Endothelial cell of umbilical vein (primary cell): Measurements from ENCODE around the gene HEATR5B. TPM values are rescaled to one million over a fixed set of nuclear protein-coding genes. Genes with fewer than 3 reads are reported as not detected.

Experiments
- BruUV-seq: library from RNA; stranded (reverse); fragments of 400-500 nt; replicated peaks from 2 replicates; lab custom pipeline; 2021; lab: Mats Ljungman, UMichigan
- CTCF ChIA-PET: fragments of 300-600, 350-600 bp; sonication (Branson Sonifier 250); formaldehyde crosslinking; loops from one replicate; lab custom pipeline; 2021; ENCODE audit warnings: antibody characterized with exemption, inconsistent platforms; lab: Charles Lee
- POLR2A ChIA-PET: fragments of 300-600, 350-600 bp; sonication (Branson Sonifier 250); formaldehyde crosslinking; loops from one replicate; lab custom pipeline; 2021; ENCODE audit warnings: antibody characterized with exemption, inconsistent platforms; lab: Charles Lee
- DNase-seq: peaks from one replicate; pipeline ENCODE4 v3.0.0-alpha.2; 2011; ENCODE audit warnings: low read depth, low spot score
- FAIRE-seq: peaks from 2 replicates; lab custom pipeline; 2011; peaks lifted over from hg19 to GRCh38; lab: Jason Lieb, UNC
- H2AFZ ChIP-seq: 2 replicates; pipeline ENCODE4 v1.6.0; 2012; ENCODE audit warnings: low read depth, low read length, control low read depth, inconsistent platforms
- H3K27ac ChIP-seq: 2 replicates; pipeline ENCODE4 v1.5.1; 2011; ENCODE audit warnings: low read depth, mild to moderate bottlenecking, control low read depth, low read length, moderate library complexity; ENCODE audit not compliant: insufficient read depth
- H3K27me3 ChIP-seq, 2 experiments: 2 replicates each; pipeline versions ENCODE4 v1.6.0 to v1.6.1; 2011; ENCODE audit warnings: low read length in 2 of 2, mixed read lengths in 1 of 2; ENCODE audit not compliant: control insufficient read depth in 2 of 2, insufficient read depth in 2 of 2
- H3K36me3 ChIP-seq, 2 experiments: 2 replicates in 1 of 2; 3 replicates in 1 of 2; pipeline ENCODE4 v1.5.1; 2011; ENCODE audit warnings: low read length in 2 of 2, mild to moderate bottlenecking in 1 of 2, moderate library complexity in 1 of 2; ENCODE audit not compliant: control insufficient read depth in 2 of 2, insufficient read depth in 2 of 2; ENCODE audit errors: extremely low read depth in 1 of 2
- H3K4me1 ChIP-seq: 3 replicates; pipeline ENCODE4 v1.5.1; 2011; ENCODE audit warnings: mild to moderate bottlenecking, low read length; ENCODE audit not compliant: control insufficient read depth, insufficient read depth; ENCODE audit errors: extremely low read depth
- H3K4me2 ChIP-seq: 2 replicates; pipeline ENCODE4 v1.6.1; 2011; ENCODE audit warnings: low read length, control low read depth, mixed read lengths; ENCODE audit not compliant: insufficient read depth
- H3K4me3 ChIP-seq, 3 experiments: fragments of 200-600 bp in 1 of 3; sonication (generic), shearing (Covaris generic) in 1 of 3; replicated peaks in 1 of 3; 2 replicates each; pipeline ENCODE4 v1.5.1; 2011 to 2016; ENCODE audit warnings: control low read depth in 3 of 3, low read length in 3 of 3, mild to moderate bottlenecking in 2 of 3, inconsistent platforms in 1 of 3, low read depth in 1 of 3, moderate library complexity in 1 of 3; ENCODE audit not compliant: insufficient read depth in 1 of 3
- H3K79me2 ChIP-seq: 2 replicates; pipeline ENCODE4 v1.6.0; 2012; ENCODE audit warnings: low read length, inconsistent platforms; ENCODE audit not compliant: control insufficient read depth, insufficient read depth
- H3K9ac ChIP-seq: replicated peaks from 2 replicates; pipeline ENCODE3; 2011; ENCODE audit warnings: low read length, control low read depth; ENCODE audit not compliant: insufficient read depth; ENCODE audit errors: extremely low read depth
- H3K9me1 ChIP-seq: replicated peaks from 3 replicates; pipeline ENCODE4 v1.6.0; 2011; ENCODE audit warnings: mild to moderate bottlenecking, low read length; ENCODE audit not compliant: control insufficient read depth, insufficient read depth; ENCODE audit errors: extremely low read depth
- H3K9me3 ChIP-seq: replicated peaks from 2 replicates; pipeline ENCODE4 v1.5.1; 2012; ENCODE audit warnings: low read length, inconsistent platforms; ENCODE audit not compliant: control insufficient read depth, insufficient read depth
- H4K20me1 ChIP-seq: replicated peaks from 2 replicates; pipeline ENCODE3; 2011; ENCODE audit warnings: mild to moderate bottlenecking, low read length; ENCODE audit not compliant: control insufficient read depth, insufficient read depth; ENCODE audit errors: extremely low read depth
- CTCF ChIP-seq, 2 donors: IDR thresholded peaks; 1 replicate in 1 of 2; 2 replicates in 1 of 2; pipeline ENCODE4 v1.5.1; 2011; ENCODE audit warnings: low read length in 2 of 2, mild to moderate bottlenecking in 2 of 2, moderate library complexity in 2 of 2, control low read depth in 1 of 2, inconsistent platforms in 1 of 2, low read depth in 1 of 2; ENCODE audit not compliant: insufficient read depth in 1 of 2; ENCODE audit errors: extremely low read depth in 1 of 2
- EZH2 ChIP-seq: IDR thresholded peaks from 2 replicates; pipeline ENCODE4 v1.6.1; 2012; ENCODE audit warnings: borderline replicate concordance, low read depth, mild to moderate bottlenecking, moderate library complexity, low read length, inconsistent platforms; ENCODE audit not compliant: severe bottlenecking
- FOS ChIP-seq: IDR thresholded peaks from 2 replicates; pipeline ENCODE4 v1.6.1; 2011; ENCODE audit warnings: mild to moderate bottlenecking, low read length, moderate library complexity, borderline replicate concordance; ENCODE audit not compliant: insufficient read depth
- GATA2 ChIP-seq: IDR thresholded peaks from 2 replicates; pipeline ENCODE4 v1.7.0; 2011; ENCODE audit warnings: low read depth, mild to moderate bottlenecking, moderate library complexity, mixed read lengths, low read length; ENCODE audit not compliant: insufficient read length, insufficient read depth
- JUN ChIP-seq: IDR thresholded peaks from 2 replicates; pipeline ENCODE4 v1.6.1; 2011; ENCODE audit warnings: borderline replicate concordance, low read depth; ENCODE audit not compliant: insufficient read length, insufficient read depth
- MAX ChIP-seq: IDR thresholded peaks from 2 replicates; pipeline ENCODE4 v1.6.1; 2011; ENCODE audit not compliant: insufficient read depth, insufficient read length
- MYC ChIP-seq: IDR thresholded peaks from one replicate; pipeline ENCODE4 v1.6.1; 2011; ENCODE audit warnings: mild to moderate bottlenecking, low read depth, low read length
- POLR2A ChIP-seq: IDR thresholded peaks from 2 replicates; pipeline ENCODE4 v1.6.1; 2012; ENCODE audit warnings: low read depth, mild to moderate bottlenecking, control low read depth, low read length
- POLR2AphosphoS5 ChIP-seq: IDR thresholded peaks from 2 replicates; pipeline ENCODE4 v1.6.1; 2012; ENCODE audit warnings: low read depth, mild to moderate bottlenecking, control low read depth, low read length, moderate library complexity; ENCODE audit not compliant: insufficient read depth
- dilution Hi-C: fragments of 300-500 bp; cut with MboI; formaldehyde crosslinking; loops from one replicate; pipeline ENCODE4 v1.15.0; 2019; ENCODE audit warnings: low sequenced_read_pairs; ENCODE audit not compliant: extremely low pct_ligation_motif_present
- intact Hi-C: fragments of 100-400 bp; cut with micrococcal nuclease; formaldehyde crosslinking; loops from one replicate; pipeline ENCODE4 v1.10.0; 2022
- polyA plus RNA-seq, 4 experiments: library from polyadenylated mRNA; depleted of rRNA in 3 of 4; stranded (reverse) in 3 of 4; unstranded in 1 of 4; fragments of >200 nt; gene quantifications; 2 replicates each; pipeline versions ENCODE4 v1.2.1 to v1.2.3, GENCODE V29; 2011 to 2012; ENCODE audit warnings: missing spikeins in 1 of 4
- total RNA-seq: library from RNA; stranded (reverse); gene quantifications from 2 replicates; pipeline ENCODE4 v1.2.3, GENCODE V29; 2021

The HEATR5B gene
- total and polyA plus RNA-seq, 2 donors (not counting 3 experiments of a cell fraction or from before 2014, with no cell fraction given) = 16.1 to 22.5 TPM

DNA sequence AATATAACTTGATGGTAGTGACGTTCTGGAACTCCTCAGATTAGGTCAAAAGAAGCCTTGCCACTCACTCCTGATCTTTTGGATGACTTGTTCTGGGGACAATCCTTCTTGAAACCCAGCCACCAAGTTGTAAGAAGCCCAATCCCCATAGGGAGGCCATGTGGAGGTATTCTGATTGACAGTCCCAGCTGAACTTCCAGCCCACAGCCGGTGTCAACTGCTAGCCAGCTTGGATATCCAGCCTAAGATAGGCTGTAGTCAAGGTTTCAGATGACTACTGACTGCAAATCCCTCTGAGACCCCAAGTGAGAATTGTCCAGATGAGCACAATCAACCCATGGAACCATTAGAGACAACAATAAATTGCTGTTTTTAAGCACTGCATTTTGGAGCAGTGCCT, 41.2 kb upstream of the HEATR5B start:
- H3K36me3 ChIP-seq = peaks cover 0 to 9% of the 10 kb centered on the region in 2 experiments
- H2AFZ ChIP-seq = no peak overlapping the region
- dilution Hi-C loops (no loop called here), intact Hi-C loops (no loop called here)
- POLR2A ChIA-PET = interaction anchor here (0.6 kb wide), 1 partner anchor 15 kb away, joined by 7 read pairs; no protein-coding TSS in a partner anchor
- no peak overlapping the region for H3K4me3 ChIP-seq
- H4K20me1 ChIP-seq = no peaks in the 10 kb centered on the region
- CTCF ChIA-PET = no interaction called here
- no peaks in the 10 kb centered on the region for H3K27me3 ChIP-seq
- no peak overlapping the region for H3K27ac ChIP-seq
- no peak for DNase-seq
- FAIRE-seq = no peak
- no peak overlapping the region for H3K4me2 ChIP-seq
- no TSS peak for BruUV-seq
- no peaks in the 10 kb centered on the region for H3K9me3 ChIP-seq
- H3K9me1 ChIP-seq = no peaks in the 10 kb centered on the region
- no peak overlapping the region for H3K9ac ChIP-seq
- H3K4me1 ChIP-seq = no peaks in the 10 kb centered on the region
- H3K79me2 ChIP-seq = no peaks in the 10 kb centered on the region
- TF ChIP-seq JUN = no peak
- TF ChIP-seq MYC = no peak
- no peak for TF ChIP-seq FOS
- TF ChIP-seq MAX = no peak
- TF ChIP-seq POLR2AphosphoS5 = no peak
- TF ChIP-seq GATA2 = no peak
- TF ChIP-seq POLR2A = no peak
- TF ChIP-seq EZH2 = no peak
- TF ChIP-seq CTCF (IDR thresholded peaks at IDR 0.05; ENCODE audit: extremely low read depth in 1 of 2, insufficient read depth in 1 of 2, low read depth in 1 of 2, low read length in 2 of 2) = no peak
